HG03025 (cell line): Measurements from ENCODE around the gene HDAC4.

Source experiments
- ATAC-seq: cut with Tn5 transposase; IDR thresholded peaks from one replicate; pipeline ENCODE4 v1.9.1; 2021; ENCODE audit warnings: mild to moderate bottlenecking, moderate library complexity; ENCODE audit not compliant: unreplicated experiment, low FRiP score

HDAC4 gene

GRCh38 chr2:239164335-239164871, 236.4 kb downstream of the HDAC4 start:
- ATAC-seq: no peak

- no peak for ATAC-seq
Observed at GRCh38 chr2:239163688-239164334, 237.0 kb downstream of the HDAC4 start.

- ATAC-seq: no peak
Observed at GRCh38 chr2:239162976-239163687, 237.7 kb downstream of the HDAC4 start.

DNA sequence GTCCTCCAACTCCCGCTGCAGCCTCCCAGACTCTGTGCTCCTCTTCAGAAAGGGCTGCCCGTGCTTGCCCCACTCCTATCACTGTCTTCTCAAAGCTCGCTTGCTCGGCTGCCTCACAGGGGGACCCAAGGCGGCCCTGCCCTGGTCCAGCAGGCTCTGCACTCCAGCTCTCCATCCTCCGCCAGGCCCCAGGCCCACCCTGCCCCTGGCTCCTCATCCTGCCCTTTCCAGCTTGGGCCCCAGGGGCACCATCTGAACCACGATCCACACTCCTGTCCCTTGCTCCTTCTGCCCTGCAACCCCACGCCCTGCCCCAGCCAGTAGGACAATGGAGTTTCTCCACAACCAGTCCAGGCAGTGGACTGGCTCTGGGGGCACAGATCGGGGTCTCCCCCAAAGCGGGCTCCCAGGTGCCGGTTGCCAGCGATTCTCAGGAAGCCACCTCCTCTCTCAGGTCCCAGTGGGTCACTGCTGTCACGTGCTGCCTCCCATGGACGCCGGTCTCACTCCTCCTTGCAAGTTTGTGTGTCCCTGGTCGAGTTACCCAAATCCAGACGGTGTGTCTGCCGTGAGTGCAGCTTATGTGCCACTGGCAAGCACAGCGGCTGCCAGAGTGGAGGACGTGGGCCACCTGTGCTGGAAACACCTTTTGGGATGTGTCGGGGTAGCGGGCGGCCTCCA, 238.5 kb downstream of the HDAC4 start:
- ATAC-seq: no peak

GRCh38 chr2:239161711-239162140, 239.1 kb downstream of the HDAC4 start:
- no peak for ATAC-seq

DNA sequence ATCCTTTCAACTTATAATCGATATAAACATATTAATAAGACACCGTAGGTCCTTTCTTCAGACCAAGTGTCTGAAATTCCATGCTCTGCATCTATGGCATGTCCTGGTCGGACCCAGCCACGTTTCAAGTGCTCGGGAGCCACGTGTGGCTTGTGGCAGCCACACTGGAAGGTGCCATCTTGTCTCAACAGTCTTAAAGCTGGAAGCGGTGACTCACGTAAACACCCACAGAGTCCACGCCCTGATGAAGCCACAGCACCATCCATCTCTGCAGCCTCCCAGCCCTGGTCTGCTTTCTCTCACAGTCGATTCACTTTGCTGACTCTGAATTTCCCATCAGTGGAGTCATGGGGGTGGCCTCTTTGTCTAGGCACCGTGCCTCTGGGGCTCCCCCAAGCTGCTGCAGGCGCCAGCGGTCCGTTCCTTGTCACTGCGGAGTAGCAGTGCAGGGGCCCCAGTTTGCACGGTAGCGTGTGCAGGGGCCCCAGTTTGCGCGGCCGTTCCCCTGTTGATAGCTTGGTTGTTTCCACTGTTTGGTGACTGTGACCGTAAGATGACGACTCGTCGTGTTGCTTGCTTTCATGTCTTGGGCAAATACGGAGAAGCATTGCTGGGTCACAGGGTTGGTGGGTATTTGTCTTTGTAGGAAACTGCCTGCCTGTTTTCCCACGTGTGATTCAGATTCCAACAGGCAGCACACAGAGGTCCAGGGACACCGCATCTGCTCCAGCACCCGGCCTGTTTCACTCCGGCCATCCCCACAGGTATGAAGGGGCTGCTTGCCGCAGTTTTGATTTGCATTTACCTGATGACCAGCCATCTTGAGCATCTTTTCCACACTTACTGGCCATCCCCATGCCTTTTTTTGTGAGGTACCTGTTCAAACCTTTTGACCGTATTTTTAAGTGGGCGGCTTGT, 240.3 kb downstream of the HDAC4 start:
- ATAC-seq: no peak

- ATAC-seq: no peak
Observed at GRCh38 chr2:239159476-239159911, 241.3 kb downstream of the HDAC4 start.

DNA sequence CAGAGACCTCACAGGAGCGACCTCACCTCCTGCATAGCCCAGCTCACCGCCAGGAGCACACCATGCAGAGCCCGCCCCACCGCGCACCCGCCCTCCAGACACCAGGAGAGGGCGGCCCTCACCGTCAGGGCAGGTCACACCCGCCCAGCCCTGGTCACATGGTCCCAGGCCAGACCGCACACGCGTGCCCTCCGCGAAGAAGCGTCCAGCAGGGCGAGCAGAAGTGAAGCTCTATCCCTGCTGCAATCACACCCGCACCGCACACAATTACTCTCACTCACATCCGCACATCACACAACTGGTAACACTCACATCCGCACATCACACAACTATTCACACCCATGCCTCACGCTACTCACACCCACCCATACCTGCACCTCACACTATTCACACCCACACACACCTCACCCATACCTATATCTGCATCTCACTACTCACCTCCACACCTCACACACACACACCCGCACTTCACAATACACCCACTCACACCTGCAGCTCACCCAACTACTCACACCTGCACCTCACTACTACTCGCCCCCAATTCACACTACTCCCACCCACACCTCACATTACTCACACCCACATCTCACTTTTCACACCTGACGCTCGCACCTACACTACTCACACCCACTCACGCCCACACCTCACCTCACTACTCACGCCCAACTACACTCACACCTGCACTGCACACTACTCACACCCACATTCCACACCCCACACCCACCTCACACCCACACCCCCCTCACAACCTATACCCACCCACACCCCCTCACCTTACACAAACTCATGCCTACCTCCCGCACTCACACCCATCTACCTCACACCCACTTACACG, 242.0 kb downstream of the HDAC4 start:
- no peak for ATAC-seq

DNA sequence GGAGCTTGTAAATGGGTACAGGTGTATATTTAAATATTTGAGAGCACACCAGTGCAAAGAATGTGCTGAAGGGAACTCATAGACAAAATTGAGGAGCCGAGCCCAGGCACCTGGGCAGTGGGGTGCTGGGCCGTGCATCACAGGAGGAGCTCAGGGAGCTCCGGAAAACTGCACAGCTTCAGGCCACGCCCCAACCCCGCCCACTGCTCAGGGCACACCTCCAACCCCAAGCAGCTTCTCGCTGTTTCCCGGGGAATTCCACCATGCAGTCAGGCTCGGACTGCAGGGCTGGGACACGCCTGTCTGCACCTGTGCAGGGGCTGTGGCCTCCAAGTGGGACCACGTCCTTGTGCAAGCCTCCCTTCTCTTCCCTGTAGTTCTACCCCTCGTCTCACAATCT, 243.0 kb downstream of the HDAC4 start:
- no peak for ATAC-seq

GRCh38 chr2:239157269-239157668, 243.6 kb downstream of the HDAC4 start:
- ATAC-seq: no peak

DNA sequence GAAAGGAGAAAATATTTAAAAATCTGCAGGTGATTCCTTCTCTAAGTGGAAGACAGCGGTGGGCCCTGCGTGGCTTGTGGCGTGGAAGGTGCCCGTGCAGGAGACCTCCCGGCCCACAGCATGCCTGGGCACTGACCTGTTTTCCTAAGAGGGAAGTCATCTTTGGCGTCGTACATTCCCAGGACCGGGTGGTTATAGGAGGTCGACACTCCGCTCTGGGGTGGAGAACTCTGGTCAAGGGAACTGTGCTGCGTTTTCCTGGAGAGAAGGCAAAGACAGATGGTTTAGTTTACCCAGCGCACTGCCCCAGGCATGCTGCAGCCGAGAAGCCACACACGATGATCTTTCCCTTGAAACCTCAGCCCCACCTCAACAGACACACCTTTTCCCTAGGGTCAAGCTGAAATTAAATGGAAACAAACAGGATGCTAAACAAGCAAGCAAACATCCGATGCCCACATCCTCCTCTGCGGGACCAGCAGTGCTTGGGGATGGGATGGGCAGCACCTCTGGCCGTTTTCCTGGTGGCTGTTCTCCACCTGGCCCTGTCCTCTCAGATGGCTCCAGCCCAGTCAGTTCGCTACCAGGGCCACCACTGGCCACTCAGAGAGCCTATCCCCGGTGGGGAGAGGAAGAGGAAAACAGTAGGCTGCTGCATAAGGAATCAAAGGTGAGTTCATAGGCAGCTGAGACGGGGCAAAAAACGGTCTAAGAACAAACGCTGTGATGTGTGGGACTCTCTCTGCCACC, 244.1 kb downstream of the HDAC4 start:
- no peak for ATAC-seq

GRCh38 chr2:239155806-239156480, 244.9 kb downstream of the HDAC4 start:
- ATAC-seq: no peak

DNA sequence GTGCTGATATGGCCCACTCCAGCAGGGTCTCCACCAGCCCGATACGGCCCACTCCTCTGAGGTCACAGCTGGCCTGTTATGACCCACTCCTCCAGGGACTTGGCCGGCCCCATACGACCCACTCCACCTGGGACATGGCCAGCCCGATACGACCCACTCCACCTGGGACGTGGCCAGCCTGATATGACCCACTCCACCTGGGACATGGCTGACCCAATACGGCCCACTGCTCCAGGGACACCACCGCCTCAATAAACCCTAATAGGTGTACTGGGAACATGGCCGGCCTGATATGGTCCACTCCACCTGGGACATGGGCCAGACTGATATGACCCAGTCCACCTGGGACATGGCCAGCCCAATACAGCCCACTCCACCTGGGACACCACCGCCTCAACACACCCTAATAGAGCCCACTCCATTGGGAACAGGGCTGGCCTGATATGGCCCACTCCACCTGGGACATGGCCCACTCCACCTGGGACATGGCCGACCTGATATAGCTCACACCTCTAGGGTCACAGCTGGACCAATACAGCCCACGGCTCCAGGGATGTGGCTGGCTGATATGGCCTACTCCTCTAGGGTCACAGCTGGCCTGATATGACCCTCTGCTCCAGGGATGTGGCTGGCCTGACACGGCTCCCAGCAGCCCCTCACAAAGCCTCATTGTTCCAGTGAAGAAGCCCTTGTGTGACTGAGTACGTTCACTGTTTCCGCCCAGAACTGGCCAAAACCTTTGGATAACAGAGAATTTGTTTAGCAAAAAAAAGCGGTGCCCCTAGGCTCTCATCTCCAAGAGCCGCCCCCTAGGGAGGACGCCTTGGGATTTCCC, 245.6 kb downstream of the HDAC4 start:
- no peak for ATAC-seq

GRCh38 chr2:239153806-239154591, 246.8 kb downstream of the HDAC4 start:
- ATAC-seq: no peak

- no peak for ATAC-seq
Observed at GRCh38 chr2:239152916-239153305, 247.9 kb downstream of the HDAC4 start.

DNA sequence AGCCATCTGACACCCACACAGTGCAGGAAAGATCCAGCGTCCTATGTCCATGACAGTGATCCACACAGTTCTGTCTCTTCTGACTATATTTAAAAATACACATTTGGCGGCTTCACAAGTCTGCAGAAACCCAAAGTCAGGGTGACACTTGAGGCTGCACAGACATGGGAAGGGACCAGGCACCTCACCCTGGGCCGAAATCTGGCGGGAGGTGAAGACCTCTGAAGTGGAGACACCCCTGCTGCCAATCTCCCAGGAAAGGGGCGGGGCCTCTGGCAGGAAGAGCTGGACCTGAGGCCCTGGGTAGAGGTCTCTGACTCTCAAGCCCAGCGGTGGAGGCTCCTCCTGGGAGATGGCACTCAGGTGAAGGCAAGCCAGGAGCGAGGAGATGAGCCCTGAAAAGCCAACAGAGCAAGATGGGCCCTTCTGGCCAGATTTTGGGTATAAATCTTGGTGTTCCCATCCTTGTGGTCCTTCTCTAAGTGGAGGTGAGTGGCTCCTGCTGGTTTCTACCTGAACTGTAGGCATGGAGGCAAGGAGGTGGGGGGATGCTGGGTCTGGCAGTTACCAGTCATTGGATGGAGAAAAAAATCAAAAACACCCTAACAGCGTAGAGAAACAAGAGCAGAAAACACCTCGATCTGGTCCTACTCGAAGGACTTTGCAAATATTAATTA, 248.4 kb downstream of the HDAC4 start:
- no peak for ATAC-seq
